Transverse colon (tissue), 4 donors: ENCODE measurements around the gene DCAF11. TPM values are rescaled to one million over a fixed set of nuclear protein-coding genes. Genes with fewer than 3 reads are reported as not detected.

Experiments used
- DNase-seq: peaks from one replicate; pipeline ENCODE4 v3.0.0-alpha.2; 2019
- H3K27ac ChIP-seq, 4 donors: fragments of 200-600 bp; sonication (generic); 2 replicates each; pipeline ENCODE4 v1.5.1; 2016 to 2018; ENCODE audit warnings: inconsistent platforms in 4 of 4
- H3K27me3 ChIP-seq: fragments of 200-600 bp; sonication (generic); 2 replicates; pipeline ENCODE4 v1.5.1; 2017; ENCODE audit warnings: inconsistent platforms
- H3K36me3 ChIP-seq, 4 donors: fragments of 200-600 bp; sonication (generic); 2 replicates each; pipeline ENCODE4 v1.5.1; 2017 to 2019; ENCODE audit warnings: inconsistent platforms in 4 of 4
- H3K4me1 ChIP-seq, 4 donors: fragments of 200-600 bp; sonication (generic); 2 replicates each; pipeline ENCODE4 v1.5.1; 2017 to 2020; ENCODE audit warnings: inconsistent platforms in 4 of 4
- H3K4me3 ChIP-seq, 4 donors: fragments of 200-600 bp; sonication (generic); 1 replicate in 1 of 4; 2 replicates in 3 of 4; pipeline versions ENCODE4 v1.5.1 to v1.6.1; 2017 to 2019; ENCODE audit warnings: inconsistent platforms in 4 of 4
- H3K9me3 ChIP-seq, 2 donors: fragments of 200-600 bp; sonication (generic); 2 replicates each; pipeline ENCODE4 v1.5.1; 2017 to 2019; ENCODE audit warnings: inconsistent platforms in 2 of 2
- EP300 ChIP-seq: sonication (generic); formaldehyde crosslinking; IDR thresholded peaks from one replicate; pipeline ENCODE4 v1.6.1; 2017; ENCODE audit warnings: antibody characterized with exemption, low read depth
- WGBS, 2 donors: methylation state at CpG; one replicate each; pipeline ENCODE4 v1.1.5; 2018; ENCODE audit warnings: low coverage in 1 of 2; 5-methylcytosine and 5-hydroxymethylcytosine counted together
- in situ Hi-C, 4 donors: fragments of 200-750 bp; cut with MboI; loops; one replicate each; pipeline versions ENCODE4 v1.15.0 to v1.15.1; 2017; ENCODE audit warnings: low sequenced_read_pairs in 3 of 4, low pct_ligation_motif_present in 1 of 4, low pct_unique_long_range_greater_than_20kb in 1 of 4
- intact Hi-C: fragments of 100-400 bp; cut with DNase I; formaldehyde crosslinking; loops from one replicate; pipeline ENCODE4 v1.15.1; 2023; ENCODE audit warnings: low total_unique reads
- small RNA-seq, 4 donors: library from RNA; depleted of rRNA; stranded (forward); fragments of <200 nt; gene quantifications; one replicate each; pipeline ENCODE3, GENCODE V24; 2016
- total RNA-seq, 4 donors: library from RNA; depleted of rRNA; stranded (reverse); fragments of >200 nt; gene quantifications; one replicate each; pipeline ENCODE4 v1.1.0, GENCODE V29; 2016

The DCAF11 gene
- total RNA-seq, 4 donors from 2014 or later: 86.4 to 267 (median 198) TPM

- 92 to 95% methylated on average over 14 to 20 of the region's 20 CpGs for WGBS, 2 donors
- intact Hi-C loops: no loop called here
- TF ChIP-seq EP300: no peak
- DNase-seq: no peak
- Histone ChIP-seq H3K27me3 (no peaks in the 10 kb centered on the region), H3K4me3 (no peak overlapping the region), H3K9me3 (no peaks in the 10 kb centered on the region), H3K36me3 (peaks cover 0 to 13% (median 3%) of the 10 kb centered on the region in 4 donors), H3K4me1 (peaks cover 0 to 7% (median 4%) of the 10 kb centered on the region in 4 donors), H3K27ac (peak overlapping the region in 1 of 4 donors; percentile 70)
- in situ Hi-C loops: no loop called here
Measured at GRCh38 chr14:24172871-24173281, 58.3 kb downstream of the DCAF11 start.

Small RNA genes within 50 kb of the gene (small RNA-seq; reads per million reads assigned to genes)
- gene IRF9 (0 to 0.12 (median 0) reads per million in 4 donors), gene RNA5SP383 (0.18 to 1.5 (median 0.99) reads per million in 4 donors)

Other genes starting within 250 kb of the DCAF11 start
- gene DHRS4, start 161.0 kb upstream of the DCAF11 start, total RNA-seq: 10 to 100 TPM; 29.9 to 54.9 (median 42.6) TPM
- gene DHRS4L2, start 125.8 kb upstream of the DCAF11 start, total RNA-seq: 10 to 100 TPM; 18.1 to 38.9 (median 27.6) TPM
- gene CARMIL3, start 62.8 kb upstream of the DCAF11 start, total RNA-seq: 1 to 10 TPM in 3 of 4 donors, under 1 TPM in 1; 0.20 to 4.1 (median 3.0) TPM
- 1 to 10 TPM in 1 of 4 donors, not detected in 3; 3.4 TPM for gene CPNE6, start 43.2 kb upstream of the DCAF11 start, total RNA-seq
- gene PCK2, start 20.5 kb upstream of the DCAF11 start, total RNA-seq: 100 to 1,000 TPM in 3 of 4 donors, 10 to 100 TPM in 1; 74.4 to 238 (median 130) TPM
- gene NRL, start 172 bp downstream of the DCAF11 start, total RNA-seq: 1 to 10 TPM in 3 of 4 donors, not detected in 1; 1.1 to 2.9 (median 1.6) TPM
- gene FITM1, start 15.9 kb downstream of the DCAF11 start, total RNA-seq: 1 to 10 TPM in 2 of 4 donors, not detected in 2; 1.4 to 1.6 TPM
- gene PSME1, start 21.4 kb downstream of the DCAF11 start, total RNA-seq: 100 to 1,000 TPM in 2 of 4 donors, 10 to 100 TPM in 2; 38.8 to 198 (median 132) TPM
- 10 to 100 TPM in 2 of 4 donors, 1 to 10 TPM in 1, not detected in 1; 2.2 to 15.4 (median 12.3) TPM for gene EMC9, start 26.8 kb downstream of the DCAF11 start, total RNA-seq
- 10 to 100 TPM; 59.5 to 69.8 (median 68.5) TPM for gene PSME2, start 31.8 kb downstream of the DCAF11 start, total RNA-seq
- 100 to 1,000 TPM in 1 of 4 donors, 10 to 100 TPM in 3; 56.7 to 258 (median 71.2) TPM for gene RNF31, start 32.7 kb downstream of the DCAF11 start, total RNA-seq
- 10 to 100 TPM; 44.2 to 81.9 (median 52.4) TPM for gene IRF9, start 46.5 kb downstream of the DCAF11 start, total RNA-seq
- gene REC8, start 57.3 kb downstream of the DCAF11 start, total RNA-seq: 100 to 1,000 TPM in 1 of 4 donors, 10 to 100 TPM in 3; 11.3 to 112 (median 31.2) TPM
- 10 to 100 TPM in 3 of 4 donors, 1 to 10 TPM in 1; 10.0 to 60.5 (median 37.3) TPM for gene IPO4, start 74.0 kb downstream of the DCAF11 start, total RNA-seq
- 100 to 1,000 TPM in 1 of 4 donors, 10 to 100 TPM in 3; 32.9 to 127 (median 63.9) TPM for gene TM9SF1, start 80.7 kb downstream of the DCAF11 start, total RNA-seq
- gene TSSK4, start 90.9 kb downstream of the DCAF11 start, total RNA-seq: not detected
- 10 to 100 TPM in 3 of 4 donors, 1 to 10 TPM in 1; 7.0 to 81.3 (median 59.0) TPM for gene CHMP4A, start 98.7 kb downstream of the DCAF11 start, total RNA-seq
- 100 to 1,000 TPM in 1 of 4 donors, 10 to 100 TPM in 3; 11.1 to 116 (median 40.2) TPM for gene MDP1, start 101.3 kb downstream of the DCAF11 start, total RNA-seq
- gene NEDD8, start 117.6 kb downstream of the DCAF11 start, total RNA-seq: 100 to 1,000 TPM in 1 of 4 donors, 10 to 100 TPM in 3; 42.2 to 113 (median 69.9) TPM
- gene GMPR2, start 118.2 kb downstream of the DCAF11 start, total RNA-seq: 10 to 100 TPM in 3 of 4 donors, 1 to 10 TPM in 1; 4.2 to 72.5 (median 46.3) TPM
- gene TINF2, start 127.8 kb downstream of the DCAF11 start, total RNA-seq: 100 to 1,000 TPM in 1 of 4 donors, 10 to 100 TPM in 3; 26.9 to 120 (median 42.2) TPM
- gene TGM1, start 148.4 kb downstream of the DCAF11 start, total RNA-seq: 10 to 100 TPM in 1 of 4 donors, 1 to 10 TPM in 2, not detected in 1; 1.4 to 96.5 (median 2.2) TPM
- 100 to 1,000 TPM in 1 of 4 donors, 10 to 100 TPM in 3; 47.3 to 227 (median 53.0) TPM for gene RABGGTA, start 156.8 kb downstream of the DCAF11 start, total RNA-seq
- 100 to 1,000 TPM in 1 of 4 donors, 10 to 100 TPM in 3; 84.2 to 106 (median 94.6) TPM for gene DHRS1, start 185.0 kb downstream of the DCAF11 start, total RNA-seq
- 10 to 100 TPM; 18.8 to 20.9 (median 19.3) TPM for gene NOP9, start 185.1 kb downstream of the DCAF11 start, total RNA-seq
- gene CIDEB, start 193.2 kb downstream of the DCAF11 start, total RNA-seq: 100 to 1,000 TPM in 1 of 4 donors, 10 to 100 TPM in 2, 1 to 10 TPM in 1; 6.7 to 168 (median 23.6) TPM
- 10 to 100 TPM in 1 of 4 donors, 1 to 10 TPM in 3; 4.4 to 81.5 (median 7.1) TPM for gene LTB4R2, start 195.4 kb downstream of the DCAF11 start, total RNA-seq
- 1 to 10 TPM; 1.1 to 8.3 (median 6.2) TPM for gene LTB4R, start 196.7 kb downstream of the DCAF11 start, total RNA-seq
- 10 to 100 TPM in 3 of 4 donors, 1 to 10 TPM in 1; 7.9 to 74.8 (median 21.3) TPM for gene ADCY4, start 220.3 kb downstream of the DCAF11 start, total RNA-seq
- 100 to 1,000 TPM in 1 of 4 donors, 10 to 100 TPM in 3; 19.3 to 156 (median 53.6) TPM for gene RIPK3, start 225.2 kb downstream of the DCAF11 start, total RNA-seq